ENCODE measurements around the gene PHTF2. TPM values are rescaled to one million over a fixed set of nuclear protein-coding genes. Genes with fewer than 3 reads are reported as not detected.

Gene PHTF2
- polyA plus RNA-seq, 3 donors: 10.1 to 34.3 (median 10.3) TPM

DNA sequence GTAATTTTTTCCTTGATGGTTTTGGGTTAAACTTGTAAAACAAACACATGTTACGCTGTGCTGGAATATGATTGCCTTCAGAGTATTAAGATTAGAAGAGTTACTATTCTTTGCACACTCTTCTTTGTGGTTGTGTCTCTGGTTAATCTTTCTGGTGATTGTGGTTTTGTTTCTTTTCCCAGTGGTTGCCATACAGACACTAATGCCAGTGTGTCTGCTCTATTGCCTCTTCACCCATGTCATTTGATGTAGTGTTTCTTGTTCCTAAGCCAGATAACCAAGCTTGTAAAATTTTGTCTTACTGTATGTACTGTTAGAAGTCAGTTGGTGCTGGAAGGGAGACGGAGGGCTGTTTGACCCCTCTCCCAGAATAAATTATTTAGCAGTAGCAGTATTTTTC lies 124.8 kb downstream of the PHTF2 start:
- no peak overlapping the region for H3K4me3 Mint-ChIP-seq
- TF ChIP-seq, protein P1, sequence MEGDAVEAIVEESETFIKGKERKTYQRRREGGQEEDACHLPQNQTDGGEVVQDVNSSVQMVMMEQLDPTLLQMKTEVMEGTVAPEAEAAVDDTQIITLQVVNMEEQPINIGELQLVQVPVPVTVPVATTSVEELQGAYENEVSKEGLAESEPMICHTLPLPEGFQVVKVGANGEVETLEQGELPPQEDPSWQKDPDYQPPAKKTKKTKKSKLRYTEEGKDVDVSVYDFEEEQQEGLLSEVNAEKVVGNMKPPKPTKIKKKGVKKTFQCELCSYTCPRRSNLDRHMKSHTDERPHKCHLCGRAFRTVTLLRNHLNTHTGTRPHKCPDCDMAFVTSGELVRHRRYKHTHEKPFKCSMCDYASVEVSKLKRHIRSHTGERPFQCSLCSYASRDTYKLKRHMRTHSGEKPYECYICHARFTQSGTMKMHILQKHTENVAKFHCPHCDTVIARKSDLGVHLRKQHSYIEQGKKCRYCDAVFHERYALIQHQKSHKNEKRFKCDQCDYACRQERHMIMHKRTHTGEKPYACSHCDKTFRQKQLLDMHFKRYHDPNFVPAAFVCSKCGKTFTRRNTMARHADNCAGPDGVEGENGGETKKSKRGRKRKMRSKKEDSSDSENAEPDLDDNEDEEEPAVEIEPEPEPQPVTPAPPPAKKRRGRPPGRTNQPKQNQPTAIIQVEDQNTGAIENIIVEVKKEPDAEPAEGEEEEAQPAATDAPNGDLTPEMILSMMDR (IDR thresholded peaks at IDR 0.05): no peak

DNA sequence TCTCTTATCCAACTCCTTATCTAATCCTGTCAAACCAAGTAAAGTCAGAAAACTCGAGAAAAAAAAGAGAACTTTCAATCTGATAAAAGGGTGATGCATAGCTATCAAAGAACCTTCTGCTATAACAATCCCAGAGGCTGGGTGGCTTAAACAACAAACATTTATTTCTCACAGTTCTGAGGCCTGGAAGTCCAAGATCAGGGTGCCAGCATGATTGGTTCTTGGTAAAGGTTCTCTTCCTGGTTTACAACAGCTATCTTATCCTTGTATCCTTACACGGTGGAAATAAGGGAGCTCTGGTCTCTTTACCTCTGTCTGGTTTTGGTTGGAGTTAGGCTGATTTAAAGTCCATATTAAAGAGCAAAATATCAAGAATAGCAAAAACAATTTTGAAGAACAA lies 131.9 kb downstream of the PHTF2 start:
- Mint-ChIP-seq H3K4me1 (peaks cover 4% of the 10 kb centered on the region), H3K27me3 (ENCODE audit: low read depth in 3 of 3) (peaks cover 0 to 2% (median 0%) of the 10 kb centered on the region in 3 donors), H3K36me3 (peaks cover 26 to 43% of the 10 kb centered on the region in 2 donors), H3K27ac (no peak overlapping the region), H3K4me3 (no peak overlapping the region), H3K9me3 (no peaks in the 10 kb centered on the region)
- H3K36me3 ChIP-seq (replicated peaks in 1 of 2; ENCODE audit: control insufficient read depth in 1 of 2, insufficient read depth in 2 of 2, low read length in 2 of 2): peaks cover 7 to 30% of the 10 kb centered on the region in 2 donors
- no CpG with 5 or more reads among the region's 2 CpGs for WGBS (ENCODE audit: insufficient coverage)
- H3K27me3 ChIP-seq (ENCODE audit: control insufficient read depth in 2 of 2, insufficient read depth in 2 of 2, low read length in 2 of 2): no peaks in the 10 kb centered on the region
- H3K4me1 ChIP-seq (ENCODE audit: control insufficient read depth in 1 of 2, insufficient read depth in 2 of 2, low read length in 2 of 2): peaks cover 0 to 1% of the 10 kb centered on the region in 2 donors
- no peak overlapping the region for H3K4me2 ChIP-seq (replicated peaks; ENCODE audit: extremely low read depth, low read length, poor library complexity, severe bottlenecking)
- no peak overlapping the region for H3K4me3 ChIP-seq (replicated peaks in 1 of 3; ENCODE audit: low read depth in 2 of 3, low read length in 3 of 3)
- H2AFZ ChIP-seq (ENCODE audit: insufficient read depth, low read depth, low read length, poor library complexity, severe bottlenecking): no peak overlapping the region
- intact Hi-C loops (cut with micrococcal nuclease): no loop called here
- TF ChIP-seq, protein P1 (IDR thresholded peaks at IDR 0.05): no peak
- no peaks in the 10 kb centered on the region for H4K20me1 ChIP-seq (ENCODE audit: insufficient read depth, low read length)
- no peaks in the 10 kb centered on the region for H3K9me3 ChIP-seq (replicated peaks in 1 of 2; ENCODE audit: control insufficient read depth in 1 of 2, insufficient read depth in 1 of 2, low read length in 2 of 2)
- H3K27ac ChIP-seq (ENCODE audit: low read depth in 1 of 2, low read length in 2 of 2): no peak overlapping the region
- no peaks in the 10 kb centered on the region for H3K79me2 ChIP-seq (ENCODE audit: insufficient read depth, low read length)
- DNase-seq: no peak
- H3K9ac ChIP-seq (ENCODE audit: insufficient read depth, low read length, poor library complexity, severe bottlenecking): no peak overlapping the region

More for the DNA sequence above, 124.8 kb downstream of the PHTF2 start:
- Histone ChIP-seq H3K27ac (ENCODE audit: low read depth in 1 of 2, low read length in 2 of 2) (no peak overlapping the region), H3K4me2 (replicated peaks; ENCODE audit: extremely low read depth, low read length, poor library complexity, severe bottlenecking) (no peak overlapping the region), H3K4me3 (replicated peaks in 1 of 3; ENCODE audit: low read depth in 2 of 3, low read length in 3 of 3) (no peak overlapping the region), H3K9me3 (replicated peaks in 1 of 2; ENCODE audit: control insufficient read depth in 1 of 2, insufficient read depth in 1 of 2, low read length in 2 of 2) (no peaks in the 10 kb centered on the region), H3K4me1 (ENCODE audit: control insufficient read depth in 1 of 2, insufficient read depth in 2 of 2, low read length in 2 of 2) (no peaks in the 10 kb centered on the region), H2AFZ (ENCODE audit: insufficient read depth, low read depth, low read length, poor library complexity, severe bottlenecking) (no peak overlapping the region), H3K9ac (ENCODE audit: insufficient read depth, low read length, poor library complexity, severe bottlenecking) (no peak overlapping the region), H3K27me3 (ENCODE audit: control insufficient read depth in 2 of 2, insufficient read depth in 2 of 2, low read length in 2 of 2) (no peaks in the 10 kb centered on the region), H3K36me3 (replicated peaks in 1 of 2; ENCODE audit: control insufficient read depth in 1 of 2, insufficient read depth in 2 of 2, low read length in 2 of 2) (peaks cover 20 to 43% of the 10 kb centered on the region in 2 donors), H3K79me2 (ENCODE audit: insufficient read depth, low read length) (no peaks in the 10 kb centered on the region), H4K20me1 (ENCODE audit: insufficient read depth, low read length) (no peaks in the 10 kb centered on the region)
- DNase-seq: no peak
- 100% methylated on average over 1 of the region's 2 CpGs for WGBS (ENCODE audit: insufficient coverage)
- no peaks in the 10 kb centered on the region for H3K4me1 Mint-ChIP-seq
- H3K36me3 Mint-ChIP-seq: peaks cover 32 to 47% of the 10 kb centered on the region in 2 donors
- intact Hi-C loops (cut with micrococcal nuclease): no loop called here
- H3K9me3 Mint-ChIP-seq: no peaks in the 10 kb centered on the region
- no peak overlapping the region for H3K27ac Mint-ChIP-seq
- H3K27me3 Mint-ChIP-seq (ENCODE audit: low read depth in 3 of 3): no peaks in the 10 kb centered on the region

Data from CD14-positive monocyte (primary cell).